ENCODE data around the gene RAB30. TPM values are rescaled to one million over a fixed set of nuclear protein-coding genes. Genes with fewer than 3 reads are reported as not detected.

RAB30 gene
- total RNA-seq, 4 donors from 2014 or later: 18.7 to 36.6 (median 27.5) TPM

GRCh38 chr11:82986446-82986845, 85.3 kb downstream of the RAB30 start:
- H3K36me3 ChIP-seq: peaks cover 0 to 57% of the 10 kb centered on the region in 2 donors
- no peak overlapping the region for H3K27ac ChIP-seq
- no peaks in the 10 kb centered on the region for H3K9me3 ChIP-seq
- WGBS, 2 donors (ENCODE audit: low coverage in 1 of 2): 59 to 72% methylated on average over 3 of the region's 3 CpGs
- TF ChIP-seq EP300 (IDR thresholded peaks at IDR 0.05) (no peak), POLR2AphosphoS5 (IDR thresholded peaks at IDR 0.05) (no peak), CTCF (IDR thresholded peaks at IDR 0.05) (no peak), POLR2A (IDR thresholded peaks at IDR 0.05) (no peak)
- no peak overlapping the region for H3K4me3 ChIP-seq
- no peaks in the 10 kb centered on the region for H3K27me3 ChIP-seq
- ATAC-seq: no peak
- H3K4me1 ChIP-seq: no peaks in the 10 kb centered on the region

- Histone ChIP-seq H3K36me3 (peaks cover 0 to 56% of the 10 kb centered on the region in 2 donors), H3K27ac (no peak overlapping the region), H3K4me1 (peaks cover 0 to 13% (median 6%) of the 10 kb centered on the region in 3 donors), H3K4me3 (no peak overlapping the region), H3K9me3 (no peaks in the 10 kb centered on the region), H3K27me3 (no peaks in the 10 kb centered on the region)
- TF ChIP-seq POLR2A (IDR thresholded peaks at IDR 0.05): no peak
- TF ChIP-seq CTCF (IDR thresholded peaks at IDR 0.05): no peak
- no peak for TF ChIP-seq EP300 (IDR thresholded peaks at IDR 0.05)
- no peak for TF ChIP-seq POLR2AphosphoS5 (IDR thresholded peaks at IDR 0.05)
- WGBS, 2 donors (ENCODE audit: low coverage in 1 of 2): 95 to 97% methylated on average over 3 to 6 of the region's 6 CpGs
- no peak for ATAC-seq
Observed at GRCh38 chr11:82981852-82982251, 89.8 kb downstream of the RAB30 start.

- peak overlapping the region in 1 of 4 donors; percentile 13 for H3K27ac ChIP-seq
- peaks cover 0 to 13% (median 6%) of the 10 kb centered on the region in 3 donors for H3K4me1 ChIP-seq
- H3K36me3 ChIP-seq: peaks cover 0 to 47% of the 10 kb centered on the region in 2 donors
Observed at GRCh38 chr11:82980947-82981346, 90.8 kb downstream of the RAB30 start.

GRCh38 chr11:82980292-82980691, 91.4 kb downstream of the RAB30 start:
- Histone ChIP-seq H3K27me3 (no peaks in the 10 kb centered on the region), H3K27ac (peak overlapping the region in 1 of 4 donors; percentile 13), H3K4me1 (peaks cover 0 to 13% (median 6%) of the 10 kb centered on the region in 3 donors), H3K36me3 (peaks cover 0 to 40% of the 10 kb centered on the region in 2 donors), H3K9me3 (no peaks in the 10 kb centered on the region), H3K4me3 (no peak overlapping the region)
- ATAC-seq: no peak
- TF ChIP-seq CTCF (IDR thresholded peaks at IDR 0.05) (no peak), POLR2A (IDR thresholded peaks at IDR 0.05) (no peak), POLR2AphosphoS5 (IDR thresholded peaks at IDR 0.05) (no peak), EP300 (IDR thresholded peaks at IDR 0.05) (no peak)

More at GRCh38 chr11:82980947-82981346, 90.8 kb downstream of the RAB30 start:
- Histone ChIP-seq H3K9me3 (no peaks in the 10 kb centered on the region), H3K4me3 (no peak overlapping the region), H3K27me3 (no peaks in the 10 kb centered on the region)
- no peak for TF ChIP-seq POLR2AphosphoS5 (IDR thresholded peaks at IDR 0.05)
- TF ChIP-seq EP300 (IDR thresholded peaks at IDR 0.05): no peak
- TF ChIP-seq POLR2A (IDR thresholded peaks at IDR 0.05): no peak
- TF ChIP-seq CTCF (IDR thresholded peaks at IDR 0.05): no peak
- 84 to 87% methylated on average over 4 of the region's 4 CpGs for WGBS, 2 donors (ENCODE audit: low coverage in 1 of 2)
- no peak for ATAC-seq

- no peak for ATAC-seq
- peaks cover 0 to 35% of the 10 kb centered on the region in 2 donors for H3K36me3 ChIP-seq
- peaks cover 0 to 13% (median 6%) of the 10 kb centered on the region in 3 donors for H3K4me1 ChIP-seq
- peak overlapping the region in 1 of 4 donors; percentile 23 for H3K27ac ChIP-seq
- TF ChIP-seq EP300 (IDR thresholded peaks at IDR 0.05) (no peak), CTCF (IDR thresholded peaks at IDR 0.05) (no peak), POLR2A (IDR thresholded peaks at IDR 0.05) (no peak), POLR2AphosphoS5 (IDR thresholded peaks at IDR 0.05) (no peak)
- H3K4me3 ChIP-seq: no peak overlapping the region
- H3K27me3 ChIP-seq: no peaks in the 10 kb centered on the region
- H3K9me3 ChIP-seq: no peaks in the 10 kb centered on the region
Observed at GRCh38 chr11:82979824-82980223, 91.9 kb downstream of the RAB30 start.

Data from gastroesophageal sphincter (tissue), 4 donors.